Progenitor cell of endocrine pancreas (in vitro differentiated cells): ENCODE results near the gene SMARCA4. TPM values are rescaled to one million over a fixed set of nuclear protein-coding genes. Genes with fewer than 3 reads are reported as not detected.

Experiments used
- DNase-seq: peaks from one replicate; pipeline ENCODE4 v3.0.0; 2021; ENCODE audit warnings: low spot score; ENCODE audit not compliant: unreplicated experiment
- H3K27ac Mint-ChIP-seq: 2 replicates; pipeline ENCODE4 v1.8.0; 2021; ENCODE audit warnings: mild to moderate bottlenecking, moderate library complexity, mixed read lengths
- H3K27me3 Mint-ChIP-seq: 2 replicates; pipeline ENCODE4 v1.8.0; 2021; ENCODE audit warnings: mixed read lengths
- H3K36me3 Mint-ChIP-seq: 2 replicates; pipeline ENCODE4 v1.8.0; 2022; ENCODE audit warnings: mixed read lengths; ENCODE audit not compliant: insufficient read depth
- H3K4me1 Mint-ChIP-seq: 2 replicates; pipeline ENCODE4 v1.8.0; 2021; ENCODE audit warnings: low read depth, mixed read lengths
- H3K4me3 Mint-ChIP-seq: 2 replicates; pipeline ENCODE4 v1.8.0; 2021; ENCODE audit warnings: low read depth, mild to moderate bottlenecking, moderate library complexity, mixed read lengths
- H3K9me3 Mint-ChIP-seq: 2 replicates; pipeline ENCODE4 v1.8.0; 2021; ENCODE audit warnings: low read depth, mixed read lengths
- CTCF ChIP-seq: fragments of 200-600 bp; sonication (generic); IDR thresholded peaks from one replicate; pipeline ENCODE4 v1.5.0; 2021; ENCODE audit warnings: antibody characterized with exemption, mild to moderate bottlenecking; ENCODE audit not compliant: unreplicated experiment
- long read RNA-seq: library from polyadenylated mRNA; unstranded; transcript quantifications from one replicate; pipeline ENCODE4 v2.0.0, GENCODE V29; 2020
- total RNA-seq: library from RNA; stranded (reverse); gene quantifications from 2 replicates; pipeline ENCODE4 v1.2.1, GENCODE V29; 2021

SMARCA4 gene
- total RNA-seq = 327 and 334 TPM in 2 replicates
- long read RNA-seq, transcript SMARCA4-217 (17 exons, 3,377 nt) = major isoform, 6 of 144 reads
- long read RNA-seq, partial matches to known transcripts = 120 of 144 reads
- long read RNA-seq, other reads (novel, unspliced or antisense) = 11 of 144 reads

GRCh38 chr19:10960314-10961072 is at the start of gene SMARCA4:
Gene SMARCA4, plus strand, starts transcription at chr19:10961030. Its CDS starts 23,122 bp downstream, at chr19:10984152.
- no peak for TF ChIP-seq CTCF
- H3K27me3 Mint-ChIP-seq = no peaks in the 10 kb centered on the region
- H3K36me3 Mint-ChIP-seq = peaks cover 4% of the 10 kb centered on the region
- peak within 1 kb of the TSS; percentile 98 for H3K27ac Mint-ChIP-seq
- peaks cover 18% of the 10 kb centered on the region for H3K4me1 Mint-ChIP-seq
- peak; percentile 99 for DNase-seq
- H3K9me3 Mint-ChIP-seq = no peaks in the 10 kb centered on the region
- H3K4me3 Mint-ChIP-seq = peak within 1 kb of the TSS; percentile 89

GRCh38 chr19:10911579-10912363 is 49.1 kb upstream of the SMARCA4 start:
- H3K27ac Mint-ChIP-seq = peak overlapping the region; percentile 60
- H3K9me3 Mint-ChIP-seq = no peaks in the 10 kb centered on the region
- TF ChIP-seq CTCF = no peak
- H3K36me3 Mint-ChIP-seq = peaks cover 7% of the 10 kb centered on the region
- no peaks in the 10 kb centered on the region for H3K27me3 Mint-ChIP-seq
- no peaks in the 10 kb centered on the region for H3K4me1 Mint-ChIP-seq
- no peak overlapping the region for H3K4me3 Mint-ChIP-seq
- DNase-seq = no peak

- Mint-ChIP-seq H3K4me1 (no peaks in the 10 kb centered on the region), H3K36me3 (peaks cover 7% of the 10 kb centered on the region), H3K27ac (no peak overlapping the region)
These were observed 48.2 kb upstream of the SMARCA4 start for GRCh38 chr19:10912619-10913018.

GRCh38 chr19:10913716-10914340 is 47.0 kb upstream of the SMARCA4 start:
- Mint-ChIP-seq H3K9me3 (no peaks in the 10 kb centered on the region), H3K36me3 (peaks cover 6% of the 10 kb centered on the region), H3K27me3 (no peaks in the 10 kb centered on the region), H3K4me1 (no peaks in the 10 kb centered on the region), H3K4me3 (no peak overlapping the region), H3K27ac (no peak overlapping the region)
- no peak for DNase-seq
- no peak for TF ChIP-seq CTCF

More at GRCh38 chr19:10912619-10913018, 48.2 kb upstream of the SMARCA4 start:
- H3K9me3 Mint-ChIP-seq = no peaks in the 10 kb centered on the region
- no peaks in the 10 kb centered on the region for H3K27me3 Mint-ChIP-seq
- H3K4me3 Mint-ChIP-seq = no peak overlapping the region
- TF ChIP-seq CTCF = no peak
- DNase-seq = no peak
